Adipocyte (in vitro differentiated cells): ENCODE measurements around the gene PIGP.

ENCODE experiments used
- DNase-seq: peaks from one replicate; pipeline ENCODE4 v3.0.0-alpha.2; 2015; ENCODE audit warnings: low read depth
- H3K27me3 ChIP-seq: replicated peaks from 2 replicates; pipeline ENCODE4 v1.7.0; 2013; ENCODE audit warnings: mild to moderate bottlenecking, low read length, moderate library complexity; ENCODE audit not compliant: control insufficient read depth, insufficient read depth
- H3K36me3 ChIP-seq: 2 replicates; pipeline ENCODE4 v1.7.0; 2013; ENCODE audit warnings: low read length, mild to moderate bottlenecking, moderate library complexity; ENCODE audit not compliant: control insufficient read depth, insufficient read depth, severe bottlenecking
- H3K4me1 ChIP-seq: 2 replicates; pipeline ENCODE4 v1.7.0; 2013; ENCODE audit warnings: mild to moderate bottlenecking, low read length, moderate library complexity; ENCODE audit not compliant: control insufficient read depth, insufficient read depth
- H3K4me3 ChIP-seq: 2 replicates; pipeline ENCODE4 v1.7.0; 2013; ENCODE audit warnings: mild to moderate bottlenecking, low read length, moderate library complexity
- H3K9ac ChIP-seq: 2 replicates; pipeline ENCODE4 v1.7.0; 2013; ENCODE audit warnings: mild to moderate bottlenecking, low read length, moderate library complexity
- H3K9me3 ChIP-seq: 2 replicates; pipeline ENCODE4 v1.7.0; 2013; ENCODE audit warnings: mild to moderate bottlenecking, low read length, moderate library complexity; ENCODE audit not compliant: control insufficient read depth

PIGP gene

DNA sequence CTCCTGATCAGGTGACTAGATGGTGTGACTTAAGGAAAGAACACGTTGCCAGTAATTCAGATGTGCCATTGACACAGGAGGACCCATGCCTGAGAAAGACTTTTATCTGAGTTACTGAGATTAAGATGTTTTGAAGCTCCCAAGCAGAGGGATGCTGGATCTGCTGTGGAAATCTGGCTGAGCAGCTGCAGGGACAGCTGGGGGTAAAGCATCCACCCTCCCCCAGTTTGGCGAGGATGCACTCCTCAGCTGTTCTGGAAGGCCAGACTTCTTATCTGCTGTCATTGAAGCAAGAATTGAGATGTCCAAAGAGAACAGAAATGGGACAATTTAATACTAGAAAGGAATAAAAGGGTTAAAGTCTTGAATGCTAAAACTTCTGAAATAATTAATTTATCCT lies 25.9 kb upstream of the PIGP start:
- Histone ChIP-seq H3K4me3 (no peak overlapping the region), H3K9me3 (no peaks in the 10 kb centered on the region), H3K27me3 (no peaks in the 10 kb centered on the region), H3K36me3 (peaks cover 66% of the 10 kb centered on the region), H3K9ac (no peak overlapping the region), H3K4me1 (peaks cover 11% of the 10 kb centered on the region)
- DNase-seq = no peak

DNA sequence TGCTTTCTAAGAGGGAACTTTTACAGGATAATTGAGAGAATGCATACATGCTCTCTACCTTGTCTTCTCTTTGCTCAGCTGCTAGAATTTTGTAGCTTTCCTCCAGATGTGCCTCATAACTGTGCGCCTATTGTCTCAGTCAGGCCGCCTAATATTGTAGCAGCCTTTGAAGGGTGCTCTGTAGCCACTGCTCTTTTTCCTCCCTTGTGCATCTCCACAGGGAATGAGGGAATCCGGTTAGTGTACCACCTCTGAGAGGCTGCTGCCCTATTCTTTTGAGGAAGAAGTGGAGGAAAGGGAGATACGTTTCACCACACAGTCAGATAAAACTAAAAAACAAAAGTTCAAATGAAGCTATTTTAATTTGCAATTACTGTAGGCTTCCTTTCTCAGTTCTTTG lies 22.9 kb upstream of the PIGP start:
- no peak for DNase-seq
- H3K36me3 ChIP-seq = peaks cover 78% of the 10 kb centered on the region
- no peaks in the 10 kb centered on the region for H3K4me1 ChIP-seq
- H3K9ac ChIP-seq = no peak overlapping the region
- H3K4me3 ChIP-seq = no peak overlapping the region
- no peaks in the 10 kb centered on the region for H3K27me3 ChIP-seq
- H3K9me3 ChIP-seq = no peaks in the 10 kb centered on the region

DNA sequence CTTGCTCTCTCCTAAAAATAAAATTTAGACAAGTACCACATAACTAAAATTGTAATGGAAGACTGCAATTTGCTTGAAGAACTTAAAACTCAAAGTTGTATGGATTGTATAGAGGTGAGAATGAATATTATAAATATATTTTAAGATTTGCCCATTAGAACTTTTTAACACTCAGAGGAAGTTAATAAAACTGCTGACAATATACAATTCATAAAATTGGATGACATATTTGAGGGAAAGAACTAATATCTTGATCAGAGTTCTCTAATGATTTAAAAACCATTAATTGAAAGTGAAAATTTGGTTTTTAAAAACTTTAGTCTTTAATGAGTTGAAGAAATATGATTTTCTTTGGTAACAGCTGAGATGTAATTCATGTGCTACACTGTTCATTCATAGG lies 21.1 kb upstream of the PIGP start:
- Histone ChIP-seq H3K4me3 (no peak overlapping the region), H3K36me3 (peaks cover 71% of the 10 kb centered on the region), H3K9ac (no peak overlapping the region), H3K4me1 (peaks cover 2% of the 10 kb centered on the region), H3K27me3 (no peaks in the 10 kb centered on the region), H3K9me3 (no peaks in the 10 kb centered on the region)
- DNase-seq = no peak

DNA sequence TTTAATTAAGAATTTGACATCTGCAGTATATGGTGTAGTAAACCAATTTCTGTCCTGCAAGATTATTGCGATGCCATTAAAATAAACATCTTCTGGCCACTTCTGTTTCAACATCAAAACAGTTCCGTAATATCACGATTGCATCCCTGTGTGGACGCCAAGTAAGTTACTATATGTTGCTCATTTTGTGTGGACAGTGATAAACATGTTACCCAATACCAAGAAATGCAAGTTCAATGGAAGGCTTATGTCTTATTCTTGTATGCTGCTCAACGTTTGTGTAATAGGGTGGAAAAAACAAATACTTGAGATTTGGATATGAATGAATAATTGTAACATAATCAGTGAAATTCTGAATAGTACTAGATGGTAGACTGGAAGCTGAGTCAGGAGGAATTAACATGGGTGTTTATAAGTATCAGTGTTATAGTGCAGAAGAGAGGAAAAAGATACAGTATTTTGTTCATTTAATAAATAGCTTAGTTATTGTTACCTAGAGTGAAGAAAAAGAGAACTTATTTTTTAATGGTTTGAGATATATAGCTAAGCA lies 15.4 kb upstream of the PIGP start:
- peak overlapping the region; percentile 45 for H3K9ac ChIP-seq
- H3K9me3 ChIP-seq = no peaks in the 10 kb centered on the region
- peaks cover 24% of the 10 kb centered on the region for H3K36me3 ChIP-seq
- DNase-seq = peak; percentile 27
- peaks cover 22% of the 10 kb centered on the region for H3K4me1 ChIP-seq
- no peak overlapping the region for H3K4me3 ChIP-seq
- H3K27me3 ChIP-seq = no peaks in the 10 kb centered on the region

DNA sequence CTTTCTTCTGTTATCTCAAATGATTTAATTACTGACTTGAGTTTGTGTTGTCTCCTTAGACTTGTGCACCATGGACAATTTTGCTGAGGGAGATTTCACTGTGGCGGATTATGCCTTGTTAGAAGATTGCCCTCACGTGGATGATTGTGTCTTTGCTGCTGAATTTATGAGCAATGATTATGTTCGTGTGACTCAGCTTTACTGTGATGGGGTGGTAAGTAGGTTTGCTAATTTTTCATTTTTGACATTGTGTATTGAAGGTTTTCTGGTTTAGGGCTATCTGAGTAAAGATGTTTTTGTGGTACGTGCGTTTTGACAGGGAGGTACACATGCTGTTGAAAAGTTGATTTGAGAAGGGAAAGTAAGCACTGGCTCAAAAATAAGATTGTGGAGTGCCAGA lies 14.3 kb upstream of the PIGP start:
- no peaks in the 10 kb centered on the region for H3K9me3 ChIP-seq
- DNase-seq = peak; percentile 52
- H3K36me3 ChIP-seq = peaks cover 19% of the 10 kb centered on the region

DNA sequence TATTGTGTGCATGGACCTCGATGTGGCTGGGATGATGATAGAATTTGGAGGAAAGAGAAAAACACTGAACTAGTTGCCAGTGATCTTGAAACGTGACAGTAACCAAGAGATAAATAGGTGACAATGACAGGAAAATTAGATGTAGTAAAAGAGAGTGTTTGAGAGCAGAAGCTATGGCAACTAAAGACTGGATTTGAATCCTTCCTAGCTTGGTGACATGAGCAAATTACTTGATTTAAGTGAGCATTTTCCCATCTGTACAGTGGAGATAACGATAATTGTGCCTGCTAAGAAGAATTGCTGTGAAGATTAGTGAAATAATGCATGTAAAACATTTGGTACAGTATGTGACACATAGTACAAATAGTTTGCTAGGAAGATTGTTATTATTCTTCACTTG lies 12.9 kb upstream of the PIGP start:
- H3K9me3 ChIP-seq = no peaks in the 10 kb centered on the region
- H3K4me3 ChIP-seq = no peak overlapping the region
- peaks cover 11% of the 10 kb centered on the region for H3K36me3 ChIP-seq
- peaks cover 25% of the 10 kb centered on the region for H3K4me1 ChIP-seq
- no peak overlapping the region for H3K9ac ChIP-seq
- no peak for DNase-seq
- no peaks in the 10 kb centered on the region for H3K27me3 ChIP-seq

More for the DNA sequence above, 14.3 kb upstream of the PIGP start:
- H3K9ac ChIP-seq = peak overlapping the region; percentile 45
- no peak overlapping the region for H3K4me3 ChIP-seq
- no peaks in the 10 kb centered on the region for H3K27me3 ChIP-seq
- peaks cover 25% of the 10 kb centered on the region for H3K4me1 ChIP-seq

DNA sequence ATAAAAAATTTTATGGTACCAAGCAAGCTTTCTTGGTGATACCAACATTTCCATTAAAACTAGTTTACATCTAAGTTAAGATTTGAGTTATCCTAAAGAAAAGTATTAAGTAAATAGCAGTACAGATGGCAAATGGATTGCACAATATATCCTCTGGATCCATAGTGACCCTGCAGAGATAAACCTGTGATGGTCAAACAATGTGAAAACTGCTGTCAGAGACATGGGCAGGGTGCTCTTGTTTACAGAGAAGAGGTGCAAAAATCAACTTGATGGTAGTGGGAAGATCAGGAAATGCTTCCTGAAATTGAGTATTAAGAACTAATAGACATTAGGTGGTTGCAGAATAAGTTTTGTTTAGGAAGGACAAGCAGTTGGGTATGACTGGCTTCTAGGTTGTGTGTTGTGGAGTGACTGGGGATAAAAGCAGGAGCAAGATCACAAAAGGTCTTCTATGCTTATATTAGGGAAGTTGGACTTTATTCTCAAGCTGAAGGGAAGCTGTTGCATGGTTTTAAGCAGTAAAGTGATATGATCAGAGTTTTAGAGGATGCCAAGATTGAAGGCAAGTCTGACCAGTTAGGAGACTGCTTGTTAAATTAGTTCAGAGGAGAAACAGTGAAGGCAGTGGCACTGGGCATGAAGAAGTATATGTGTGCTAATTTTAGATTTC lies 10.1 kb upstream of the PIGP start:
- H3K9ac ChIP-seq = no peak overlapping the region
- H3K9me3 ChIP-seq = no peaks in the 10 kb centered on the region
- DNase-seq = no peak
- no peaks in the 10 kb centered on the region for H3K27me3 ChIP-seq
- no peaks in the 10 kb centered on the region for H3K36me3 ChIP-seq
- no peak overlapping the region for H3K4me3 ChIP-seq
- H3K4me1 ChIP-seq = peaks cover 14% of the 10 kb centered on the region

DNA sequence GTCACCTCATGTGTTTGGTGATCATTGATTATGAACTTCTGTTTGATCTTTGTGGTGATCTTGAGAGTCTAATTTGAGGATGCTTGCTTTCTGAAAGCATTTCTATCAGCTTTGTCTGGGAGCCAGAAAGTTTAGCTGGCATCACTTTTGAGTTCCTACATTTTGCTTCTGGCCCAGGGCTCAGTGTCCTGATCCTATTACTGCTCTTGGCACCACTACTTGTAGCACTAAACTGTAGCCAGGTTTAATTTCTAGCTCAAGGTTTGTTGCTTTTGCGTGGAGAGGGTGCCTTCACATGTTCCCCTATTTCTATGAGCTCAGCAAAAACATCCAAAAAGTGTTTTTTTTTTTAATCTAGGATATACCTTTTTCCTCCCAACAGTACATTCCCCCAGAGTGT lies 9.5 kb upstream of the PIGP start:
- H3K9me3 ChIP-seq = no peaks in the 10 kb centered on the region

DNA sequence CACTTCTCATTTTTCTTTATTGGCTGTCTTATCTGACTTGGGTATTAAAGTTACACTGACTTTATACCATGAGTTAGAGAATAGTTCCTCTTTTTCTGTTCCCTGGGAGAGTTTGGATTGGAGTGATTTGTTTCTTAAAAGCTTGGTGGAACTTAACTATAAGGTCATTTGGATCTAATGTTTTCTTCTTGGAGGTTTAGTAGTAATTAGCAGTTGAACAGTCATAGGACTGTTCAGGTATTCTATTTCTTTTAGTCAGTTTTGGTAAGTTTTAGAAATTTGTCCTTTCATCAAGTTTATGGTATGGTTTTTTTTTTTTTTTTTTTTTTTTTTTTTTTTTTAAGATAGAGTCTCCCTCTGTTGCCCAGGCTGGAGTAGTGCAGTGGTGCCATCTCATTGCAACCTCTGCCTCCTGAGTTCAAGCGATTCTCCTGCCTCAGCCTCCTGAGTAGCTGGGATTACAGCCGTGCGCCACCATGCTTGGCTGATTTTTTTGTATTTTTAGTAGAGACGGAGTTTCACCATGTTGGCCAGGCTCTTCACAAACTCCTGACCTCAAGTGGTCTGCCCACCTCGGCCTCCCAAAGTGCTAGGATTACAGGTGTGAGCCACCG lies 6.4 kb upstream of the PIGP start:
- H3K9ac ChIP-seq = no peak overlapping the region

More for the DNA sequence above, 9.5 kb upstream of the PIGP start:
- H3K4me1 ChIP-seq = peaks cover 7% of the 10 kb centered on the region
- H3K27me3 ChIP-seq = no peaks in the 10 kb centered on the region
- no peak overlapping the region for H3K9ac ChIP-seq
- DNase-seq = no peak
- H3K4me3 ChIP-seq = no peak overlapping the region
- no peaks in the 10 kb centered on the region for H3K36me3 ChIP-seq

DNA sequence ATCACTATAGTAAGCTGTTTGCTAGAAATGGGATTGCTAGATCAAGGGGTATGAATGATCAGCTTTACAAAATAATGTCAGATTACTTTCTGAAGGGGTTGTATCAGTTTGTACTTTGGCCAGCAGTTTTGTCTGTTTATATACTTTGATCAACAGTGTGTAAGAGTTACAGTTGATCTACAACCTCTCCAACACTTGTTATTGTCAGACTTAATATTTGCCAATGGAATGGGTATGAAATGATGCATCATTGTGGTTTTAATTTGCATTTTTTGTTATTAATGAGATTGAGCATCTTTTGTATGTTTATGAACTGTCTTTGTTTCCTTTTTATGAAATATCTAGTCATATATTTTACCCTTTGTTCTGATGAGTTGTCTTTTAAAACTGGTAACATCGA lies 4.5 kb upstream of the PIGP start:
- no peaks in the 10 kb centered on the region for H3K36me3 ChIP-seq
- H3K9ac ChIP-seq = no peak overlapping the region
- H3K4me3 ChIP-seq = no peak overlapping the region
- H3K27me3 ChIP-seq = no peaks in the 10 kb centered on the region
- DNase-seq = no peak
- peaks cover 11% of the 10 kb centered on the region for H3K4me1 ChIP-seq
- H3K9me3 ChIP-seq = no peaks in the 10 kb centered on the region

More for the DNA sequence above, 6.4 kb upstream of the PIGP start:
- DNase-seq = no peak
- peaks cover 12% of the 10 kb centered on the region for H3K4me1 ChIP-seq
- no peak overlapping the region for H3K4me3 ChIP-seq
- no peaks in the 10 kb centered on the region for H3K27me3 ChIP-seq
- no peaks in the 10 kb centered on the region for H3K9me3 ChIP-seq
- H3K36me3 ChIP-seq = no peaks in the 10 kb centered on the region

DNA sequence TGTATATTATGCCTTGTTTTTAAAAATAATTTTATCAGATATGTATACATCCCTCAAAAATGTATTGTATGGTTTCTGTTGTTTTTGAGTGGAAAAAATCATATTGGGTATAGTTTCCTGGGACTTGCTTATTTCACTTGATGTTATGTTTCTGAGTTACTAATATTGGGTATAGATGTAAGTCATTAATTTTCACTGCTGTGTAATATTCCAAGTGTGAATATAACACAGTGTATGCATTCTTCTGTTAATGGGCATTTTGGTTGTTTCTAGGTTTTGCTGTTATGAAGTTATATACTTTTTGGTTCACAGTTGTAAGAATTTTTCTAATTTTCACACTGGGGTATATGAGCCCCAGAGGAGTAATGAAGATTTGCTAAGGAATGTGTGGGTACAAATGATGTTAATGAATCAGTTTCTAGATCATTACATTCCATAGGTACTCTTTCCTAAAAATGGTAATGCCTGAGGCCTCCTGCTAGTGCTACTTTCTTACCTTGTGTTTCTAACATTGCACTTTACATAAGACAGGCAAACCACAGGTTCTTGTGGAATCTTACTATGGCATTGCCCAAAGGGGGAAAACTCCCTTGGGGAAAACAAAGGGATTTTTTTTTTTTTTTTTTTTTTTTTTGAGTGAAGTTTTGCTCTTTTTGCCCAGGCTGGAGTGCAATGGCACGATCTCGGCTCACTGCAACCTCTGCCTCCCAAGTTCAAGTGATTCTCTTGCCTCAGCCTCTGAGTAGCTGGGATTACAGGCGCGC lies 3.4 kb upstream of the PIGP start:
- Histone ChIP-seq H3K9me3 (no peaks in the 10 kb centered on the region), H3K9ac (no peak overlapping the region), H3K4me1 (peaks cover 18% of the 10 kb centered on the region), H3K4me3 (no peak overlapping the region), H3K27me3 (no peaks in the 10 kb centered on the region), H3K36me3 (no peaks in the 10 kb centered on the region)
- DNase-seq = no peak
